GM19395 (cell line): ENCODE results near the gene BSDC1.
A peak's percentile ranks its signal among the peaks of the same experiment; 100 is the strongest.
"Not testable (repeated sequence)": the region's sequence is repeated elsewhere in the genome, so short reads cannot be mapped to it uniquely, and the experiment has no call there.

Experiments used
- ATAC-seq: cut with Tn5 transposase; IDR thresholded peaks from one replicate; pipeline ENCODE4 v1.9.1; 2021; ENCODE audit warnings: mild to moderate bottlenecking, moderate library complexity; ENCODE audit not compliant: unreplicated experiment

Gene BSDC1

DNA sequence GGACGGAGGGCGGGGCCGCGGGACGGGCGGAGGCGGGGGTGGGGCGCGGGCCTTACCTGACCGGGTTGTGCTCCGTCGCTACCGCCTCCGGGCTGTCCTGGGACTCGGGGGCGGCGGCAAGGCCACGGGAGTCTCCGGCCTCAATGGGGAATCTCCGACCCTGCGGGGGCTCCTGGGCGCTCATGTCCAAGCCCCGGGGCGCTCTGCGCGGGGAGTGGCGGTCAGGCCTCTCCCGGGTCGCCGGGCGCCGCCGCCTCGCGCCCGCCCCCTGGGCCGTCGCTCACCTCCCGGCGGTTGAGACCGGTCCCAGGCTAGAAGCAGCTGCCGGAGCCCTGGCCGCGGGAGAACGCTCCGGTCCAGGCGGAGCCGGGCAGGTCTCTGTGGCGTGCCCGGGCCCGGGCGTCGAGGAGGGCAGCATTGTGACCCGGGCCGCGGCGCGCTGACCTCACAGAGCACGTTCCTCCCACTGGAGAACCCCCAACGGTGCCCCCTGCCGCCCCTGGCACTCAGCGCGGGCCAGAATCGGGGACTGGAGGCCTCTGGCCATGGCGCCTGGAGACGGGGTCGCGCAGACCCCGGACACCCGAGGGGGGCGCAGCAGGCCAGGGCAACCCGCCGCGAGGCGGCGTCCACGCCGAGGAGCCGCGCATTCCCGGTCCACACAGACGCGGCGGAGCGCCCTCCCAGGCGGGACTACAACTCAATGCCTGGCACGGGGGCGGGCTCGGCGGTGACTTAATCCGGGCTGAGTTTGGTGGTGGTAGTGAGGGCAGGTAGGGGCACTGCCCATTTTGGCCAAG is 32.4 kb downstream of the BSDC1 start:
- ATAC-seq = no peak

DNA sequence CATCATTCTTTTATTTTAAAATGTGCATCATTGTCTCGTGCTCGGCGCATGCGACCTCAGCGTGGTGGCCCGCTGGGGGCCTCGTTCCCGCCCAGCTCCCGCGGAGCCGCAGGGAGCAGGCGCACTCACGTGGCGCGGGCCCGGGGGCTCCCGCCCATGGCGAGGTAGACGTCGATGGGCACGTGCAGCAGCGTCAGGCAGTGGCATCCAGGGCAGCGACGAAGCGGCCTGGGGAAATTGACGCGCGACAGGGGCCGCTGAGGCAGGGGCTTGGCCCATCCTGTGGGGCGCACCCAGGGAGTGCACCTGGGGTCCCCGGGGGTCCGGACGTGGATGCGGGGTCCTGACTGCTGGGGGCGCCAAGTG is 33.0 kb downstream of the BSDC1 start:
- no peak for ATAC-seq

DNA sequence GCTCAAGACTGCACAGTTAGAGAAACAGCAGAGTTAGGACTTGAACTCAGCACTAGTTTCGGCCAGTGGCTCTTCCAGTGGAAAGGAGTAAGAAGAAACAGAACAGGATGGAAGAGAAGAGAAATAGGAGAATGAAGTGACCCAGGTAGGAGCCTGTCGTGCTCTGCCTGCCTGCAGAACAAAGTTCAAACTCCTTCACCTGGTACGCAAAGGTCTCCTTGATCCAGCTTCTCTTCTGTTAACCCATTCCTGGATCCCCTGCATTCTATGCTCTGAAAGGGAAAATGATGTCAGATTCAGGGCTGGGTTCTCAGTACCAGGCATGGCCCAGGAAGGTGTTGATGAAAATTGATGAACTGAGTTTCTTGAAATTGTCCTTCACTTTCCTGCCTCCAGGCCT is 35.8 kb downstream of the BSDC1 start:
- ATAC-seq = no peak

DNA sequence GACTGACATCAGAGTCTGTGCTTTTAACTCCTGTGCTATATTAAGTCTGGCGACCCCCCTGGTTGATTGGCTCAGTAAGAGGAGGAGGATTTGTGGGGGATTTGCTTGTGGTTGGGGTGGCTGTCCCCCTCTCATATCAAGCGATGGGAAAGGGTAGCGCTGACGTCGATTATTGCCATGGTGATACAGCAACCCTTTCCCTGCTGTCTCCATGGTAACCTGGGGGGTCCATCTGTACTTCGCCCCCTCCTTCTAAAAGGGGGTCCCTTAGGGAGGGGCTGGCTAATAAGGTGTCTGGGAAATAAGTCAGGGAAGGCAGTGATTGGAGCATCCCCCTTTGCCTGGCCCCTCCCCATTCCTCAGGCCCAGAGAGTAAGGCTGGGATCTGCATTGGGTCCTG is 36.6 kb downstream of the BSDC1 start:
- ATAC-seq = no peak

DNA sequence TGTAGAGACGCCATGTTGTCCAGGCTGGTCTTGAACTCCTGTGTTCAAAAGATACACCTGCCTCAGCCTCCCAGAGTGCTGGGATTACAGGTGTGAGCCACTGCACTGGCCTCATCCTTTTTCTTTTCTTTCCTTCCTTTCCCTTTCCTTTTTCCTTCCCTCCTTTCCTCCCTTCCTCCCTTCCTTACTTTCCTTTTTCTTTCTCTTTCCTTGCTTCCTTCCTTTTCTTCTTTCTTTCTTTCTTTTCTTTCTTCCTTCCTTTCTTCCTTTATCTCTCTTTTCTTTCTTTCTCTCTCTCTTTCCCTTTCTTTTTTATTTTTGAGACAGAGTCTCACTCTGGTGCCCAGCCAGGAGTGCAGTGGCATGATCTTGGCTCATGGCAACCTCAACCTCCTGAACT is 37.8 kb downstream of the BSDC1 start:
- no peak for ATAC-seq

DNA sequence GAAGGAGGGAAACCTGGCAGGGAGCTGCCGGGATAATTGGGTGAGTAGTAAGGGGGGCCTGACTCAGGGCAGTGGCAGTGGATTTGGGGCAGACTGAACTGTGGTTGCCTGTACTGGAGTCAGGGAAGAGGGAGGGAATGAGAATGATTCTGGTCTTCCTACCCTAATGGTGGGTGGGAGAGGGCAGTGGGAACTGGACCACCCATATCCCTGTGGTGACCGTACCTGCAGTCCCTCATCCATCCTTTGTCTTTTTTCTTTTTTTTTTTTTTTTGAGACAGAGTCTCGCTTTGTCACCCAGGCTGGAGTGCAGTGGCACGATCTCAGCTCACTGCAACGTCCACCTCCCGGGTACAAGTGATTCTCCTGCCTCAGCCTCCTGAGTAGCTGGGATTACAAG is 38.5 kb downstream of the BSDC1 start:
- ATAC-seq = not testable (repeated sequence)

DNA sequence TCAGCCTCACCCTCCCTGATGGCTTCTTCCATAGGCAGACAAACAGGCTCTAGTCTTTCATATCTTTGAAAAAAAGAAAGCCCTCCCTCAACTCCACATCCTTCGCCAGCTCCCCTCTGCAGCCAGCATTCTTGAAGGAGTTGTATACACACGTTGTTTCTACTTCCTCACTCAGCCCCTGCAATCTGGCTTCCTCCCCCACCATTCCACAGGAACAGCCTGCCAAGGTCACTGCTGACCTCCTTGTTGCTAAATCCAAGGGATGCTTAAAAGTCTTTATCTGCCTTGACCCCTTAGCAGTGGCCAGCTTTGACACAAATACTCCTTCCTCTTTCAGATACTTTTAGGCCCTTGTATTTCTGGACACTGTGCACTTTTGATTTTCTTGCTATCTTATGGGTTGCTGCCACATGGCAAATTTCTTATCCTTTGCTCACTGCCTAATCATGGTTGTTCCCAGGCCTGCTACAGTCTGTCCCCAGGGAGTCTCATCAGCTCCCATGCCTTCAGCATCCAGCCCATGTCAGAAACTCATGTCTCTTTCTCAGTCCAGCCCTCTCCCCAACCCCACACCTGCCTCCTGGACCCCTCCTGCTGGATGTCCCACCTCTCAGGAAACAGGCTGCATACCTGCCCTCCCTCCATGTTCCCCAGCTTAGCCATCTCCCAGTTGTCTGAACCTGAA is 40.2 kb downstream of the BSDC1 start:
- ATAC-seq = no peak

DNA sequence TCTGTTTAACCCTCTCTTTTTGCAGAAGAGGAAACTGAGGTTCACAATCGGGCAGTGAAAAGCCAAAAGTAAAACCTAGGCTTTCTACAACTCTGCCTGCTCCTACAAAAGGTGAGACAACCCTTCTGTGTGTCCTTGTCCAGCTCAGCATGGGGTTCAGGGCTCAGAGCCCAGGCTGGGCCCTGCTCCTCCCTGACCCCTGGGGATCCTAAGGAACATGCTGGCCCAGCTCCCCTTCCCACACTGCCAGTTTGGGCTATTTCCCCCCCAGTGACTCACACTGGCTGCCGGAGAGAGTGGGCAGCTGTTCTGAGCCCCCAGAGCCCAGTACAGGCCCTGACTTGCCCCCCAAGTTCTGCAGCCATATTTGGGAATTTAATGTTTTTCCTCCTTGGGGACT is 40.8 kb downstream of the BSDC1 start:
- ATAC-seq = no peak

DNA sequence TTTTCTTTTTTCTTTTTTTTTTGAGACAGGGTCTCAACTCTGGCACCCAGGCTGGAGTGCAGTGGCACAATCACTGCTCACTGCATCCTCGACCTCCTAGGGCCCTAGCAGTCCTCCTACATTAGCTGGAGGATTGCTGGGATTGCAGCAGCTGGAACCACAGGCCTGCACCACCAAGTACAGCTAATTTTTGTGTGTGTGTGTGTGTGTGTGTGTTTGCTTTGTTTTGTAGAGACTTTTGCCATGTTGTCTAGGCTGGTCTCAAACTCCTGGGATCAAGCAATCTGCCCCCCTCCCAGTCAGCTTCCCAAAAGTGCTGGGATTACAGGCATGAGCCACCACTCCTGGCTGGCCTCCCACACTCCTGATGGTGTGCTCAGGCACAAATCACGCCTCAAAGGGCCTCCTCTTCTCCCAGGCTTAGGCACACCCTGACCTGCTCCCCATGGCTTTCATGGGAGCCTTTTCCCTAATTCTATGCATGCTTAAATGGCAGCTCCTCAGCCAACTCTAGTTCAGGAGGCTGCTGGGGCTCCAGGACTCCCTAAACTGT is 41.3 kb downstream of the BSDC1 start:
- no peak for ATAC-seq

DNA sequence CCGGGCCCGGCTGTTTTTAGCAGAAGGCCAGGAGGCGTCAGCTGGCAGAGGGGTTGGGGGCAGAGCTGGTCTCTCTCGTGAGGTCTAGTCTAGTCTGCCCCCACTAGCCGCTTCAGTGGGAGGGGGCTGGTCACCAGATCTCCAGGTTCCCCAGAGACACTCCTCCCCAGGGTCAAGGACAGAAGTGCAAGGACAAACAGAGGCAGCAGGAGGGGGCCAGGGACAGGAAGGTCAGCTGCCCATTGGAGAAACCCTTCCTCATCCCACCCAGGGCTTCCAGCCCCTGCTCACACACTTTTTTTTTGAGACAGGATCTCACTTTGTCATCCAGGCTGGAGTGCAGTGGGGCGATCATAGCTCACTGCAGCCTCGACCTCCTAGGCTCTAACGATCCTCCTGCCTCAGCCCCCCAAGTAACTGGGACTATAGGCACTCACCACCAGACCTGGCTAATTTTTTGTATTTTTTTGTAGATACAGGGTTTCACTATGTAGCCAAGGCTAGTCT is 41.9 kb downstream of the BSDC1 start:
- no peak for ATAC-seq

DNA sequence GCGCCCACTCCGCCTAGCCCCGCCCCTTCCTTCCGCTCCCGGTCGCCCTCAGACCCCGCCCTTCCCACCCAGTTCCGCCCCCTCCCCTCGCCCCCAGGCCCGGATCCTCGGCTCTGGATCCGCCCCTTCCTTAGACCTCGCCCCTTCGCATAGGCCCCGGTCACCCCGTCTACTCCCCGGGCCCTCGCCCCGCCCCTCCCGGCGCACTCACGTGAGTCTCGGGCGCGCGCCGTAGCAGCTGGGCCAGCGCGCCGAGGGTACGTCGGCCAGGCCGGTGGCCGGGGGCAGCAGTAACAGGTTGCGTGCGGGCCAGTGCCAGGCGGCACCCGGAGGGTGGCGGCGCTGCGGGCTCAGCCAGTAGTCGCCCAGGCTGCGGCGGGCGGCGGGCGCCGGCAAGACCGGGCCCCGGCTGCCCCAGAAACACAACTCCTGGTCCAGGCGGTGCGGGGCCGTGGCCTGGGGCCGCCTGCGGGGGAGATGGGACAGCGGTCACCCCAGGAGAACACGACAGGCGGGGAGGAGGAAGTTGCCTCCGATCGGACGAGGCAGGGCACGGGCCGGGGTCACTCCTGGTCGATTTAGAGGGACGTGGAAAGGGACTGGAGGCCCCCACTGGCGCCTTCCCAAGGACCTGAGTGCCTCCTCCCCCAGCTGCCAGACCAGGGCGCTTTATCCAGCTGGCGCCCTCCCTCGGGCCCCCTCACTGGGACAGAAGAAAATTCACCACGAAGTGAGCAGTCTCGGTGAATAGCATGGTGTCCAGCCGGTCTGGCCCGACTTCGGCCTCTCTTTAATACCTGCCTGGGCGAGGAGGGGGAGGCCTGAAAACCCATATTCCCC is 42.6 kb downstream of the BSDC1 start:
- peak; percentile 77 for ATAC-seq

DNA sequence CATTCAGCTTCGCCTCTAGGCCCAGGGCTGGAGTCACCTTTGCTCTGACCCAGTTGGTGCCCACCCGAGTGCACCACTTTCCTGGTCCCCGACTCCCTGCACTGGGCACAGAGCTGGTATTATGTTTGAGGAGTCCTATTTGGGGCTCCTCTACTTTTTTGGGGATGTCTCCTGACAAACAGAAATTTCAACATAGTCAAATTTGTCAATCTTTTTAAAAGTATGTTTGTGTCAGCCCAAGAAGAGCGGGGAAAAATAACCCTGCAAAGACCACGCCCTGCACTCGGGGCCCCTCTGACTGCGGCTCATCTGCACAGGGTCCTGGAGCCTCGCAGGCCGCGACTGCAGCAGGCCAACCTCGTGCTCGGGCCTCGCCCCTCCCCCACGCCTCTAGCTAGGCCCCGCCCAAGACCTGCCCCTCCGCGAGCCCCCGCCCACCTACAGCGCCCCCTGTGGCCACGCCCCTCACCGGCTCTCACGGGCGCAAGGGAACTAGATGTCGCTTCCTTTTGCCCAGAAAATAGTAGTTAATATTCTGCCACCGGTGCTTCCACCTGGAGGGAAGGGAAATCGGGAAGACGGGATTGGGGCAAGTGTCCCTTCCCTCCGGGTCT is 43.3 kb downstream of the BSDC1 start:
- ATAC-seq = peak; percentile 38

DNA sequence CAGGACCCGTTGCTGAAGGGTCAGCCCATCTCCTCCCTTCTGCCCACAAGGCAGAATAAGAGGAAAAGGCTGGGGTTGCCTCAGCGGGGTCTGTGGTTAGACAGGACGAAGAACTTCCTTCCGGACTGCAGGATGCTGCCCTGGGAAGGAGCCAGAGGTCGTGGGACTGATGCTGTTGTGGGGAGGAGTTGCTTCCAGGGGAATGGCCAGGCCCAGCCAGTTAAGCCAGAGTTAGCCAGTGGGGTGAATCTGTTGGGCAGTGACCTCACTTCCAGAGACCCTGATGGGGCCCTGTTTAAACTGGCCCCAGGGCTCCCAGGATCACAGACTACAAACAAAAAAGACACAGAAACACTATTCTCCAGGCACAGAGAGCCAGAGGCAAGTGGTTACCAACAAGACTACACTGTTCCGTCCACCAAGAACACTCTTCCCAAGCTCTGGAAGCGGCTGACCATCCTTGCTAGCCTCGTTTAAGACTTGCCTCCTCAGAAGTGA is 45.0 kb downstream of the BSDC1 start:
- no peak for ATAC-seq

DNA sequence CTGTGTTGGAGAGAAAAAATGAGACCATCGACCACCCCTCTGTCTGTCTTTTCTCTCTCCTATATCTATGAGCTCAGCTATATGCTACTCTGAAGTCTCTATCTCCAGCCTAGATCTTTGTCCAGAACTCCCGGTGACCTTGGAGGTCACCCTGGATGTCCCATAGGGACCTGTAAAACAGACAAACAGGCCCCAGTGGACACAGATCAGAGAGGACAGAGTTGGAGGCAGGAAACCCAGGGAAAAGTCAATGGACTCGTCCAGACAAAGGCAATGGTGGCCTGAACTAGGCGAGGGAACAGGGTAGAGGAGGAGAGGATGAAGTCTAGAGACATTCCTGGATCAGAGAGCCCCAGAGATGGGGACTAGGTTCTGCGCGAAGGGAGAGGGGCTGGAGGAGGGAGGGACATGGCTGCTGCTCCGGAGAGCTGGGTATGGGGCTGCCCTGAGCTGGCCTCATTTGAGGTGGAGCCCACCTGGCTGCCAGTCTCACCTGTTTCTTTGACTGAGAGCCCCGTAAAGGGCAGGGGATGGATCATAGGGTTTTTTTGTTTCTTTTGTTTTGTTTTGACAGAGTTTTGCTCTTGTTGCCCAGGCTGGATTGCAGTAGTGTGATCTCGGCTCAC is 47.6 kb downstream of the BSDC1 start:
- no peak for ATAC-seq

DNA sequence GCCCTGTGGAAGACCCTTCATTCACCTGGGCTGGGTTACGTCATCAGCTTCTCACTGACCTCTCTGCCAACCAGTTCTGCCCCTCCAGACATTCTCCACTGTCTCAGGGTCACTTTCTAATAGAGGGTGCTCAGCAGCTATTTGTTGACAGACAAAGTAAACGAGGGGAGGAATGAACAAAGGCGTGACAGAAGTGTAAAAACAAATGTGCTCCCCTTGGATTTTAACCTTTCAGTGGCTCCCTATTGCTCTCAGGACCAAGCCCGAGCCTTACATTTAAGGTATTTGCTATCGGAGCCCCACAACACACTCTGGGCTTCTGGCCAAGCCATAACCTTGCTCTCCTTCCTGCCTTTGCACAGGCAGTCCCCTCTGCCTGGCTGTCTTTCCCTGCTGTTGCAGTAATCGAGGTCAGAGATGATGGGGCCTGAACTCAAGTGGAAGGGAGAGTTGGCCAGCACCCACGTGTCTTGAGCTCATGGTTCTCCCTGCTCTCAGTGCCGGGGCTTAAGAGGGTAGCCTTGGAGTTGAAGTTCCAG is 48.9 kb downstream of the BSDC1 start:
- ATAC-seq = no peak

DNA sequence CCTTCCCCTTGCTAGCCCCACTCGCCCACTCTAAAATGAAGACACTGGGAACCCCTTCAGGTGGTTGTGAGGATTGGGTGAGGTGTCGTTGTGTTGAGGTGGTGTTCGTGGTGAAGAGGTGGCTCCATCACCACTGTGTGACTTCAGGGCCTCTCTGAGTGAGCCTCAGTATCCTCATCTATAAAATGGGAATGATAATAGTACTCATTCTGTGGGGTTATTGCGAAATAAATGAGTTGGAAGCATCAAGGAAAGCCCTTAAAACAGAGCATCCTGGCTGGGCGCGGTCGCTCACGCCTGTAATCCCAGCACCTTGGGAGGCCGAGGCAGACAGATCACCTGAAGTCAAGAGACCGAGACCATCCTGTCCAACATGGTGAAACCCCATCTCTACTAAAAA is 51.5 kb downstream of the BSDC1 start:
- no peak for ATAC-seq

DNA sequence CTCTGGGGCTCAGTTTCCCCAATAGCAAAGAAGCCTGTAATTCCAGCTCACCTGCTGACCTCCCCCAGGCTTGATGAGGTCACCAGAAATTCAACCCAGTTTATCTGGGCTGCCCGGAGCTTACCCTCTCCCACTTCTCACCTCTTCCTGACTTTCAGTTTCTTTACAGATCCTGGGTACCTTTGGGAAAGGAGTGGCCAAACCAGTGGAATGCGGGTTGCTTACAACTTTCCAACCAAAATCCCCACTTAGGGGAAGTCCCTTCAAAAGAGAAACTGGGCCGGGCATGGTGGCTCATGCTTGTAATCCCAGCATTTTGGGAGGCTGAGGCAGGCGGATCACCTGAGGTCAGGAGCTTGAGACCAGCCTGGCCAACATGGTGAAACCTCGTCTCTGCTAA is 52.3 kb downstream of the BSDC1 start:
- no peak for ATAC-seq

DNA sequence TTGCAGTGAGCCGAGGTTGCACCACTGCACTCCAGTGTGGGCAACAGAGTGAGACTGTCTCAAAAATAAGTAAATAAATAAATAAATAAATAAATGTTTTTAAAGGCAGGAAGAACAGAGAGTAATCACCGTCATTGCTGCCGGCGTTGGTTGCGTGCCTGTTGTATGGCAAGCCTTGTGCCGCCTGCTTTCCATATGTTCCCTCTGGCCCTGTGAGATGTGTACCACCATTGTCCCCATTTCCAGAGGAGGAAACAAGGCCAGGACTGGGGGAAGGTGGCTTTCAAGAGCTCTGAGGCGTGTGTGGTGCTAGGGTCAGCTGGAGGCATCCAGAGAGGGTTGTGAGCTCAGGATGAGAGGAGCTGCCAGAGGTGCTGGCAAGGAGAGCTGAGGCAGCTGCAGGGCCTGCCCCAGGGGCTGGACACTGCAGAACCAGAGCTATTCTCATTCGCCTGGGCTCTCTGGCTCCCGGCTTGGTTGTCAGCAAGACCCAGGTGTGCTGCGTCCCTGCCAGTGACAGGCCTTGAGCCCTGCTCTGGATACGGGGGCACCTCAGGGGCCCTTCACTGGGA is 53.0 kb downstream of the BSDC1 start:
- ATAC-seq = no peak

DNA sequence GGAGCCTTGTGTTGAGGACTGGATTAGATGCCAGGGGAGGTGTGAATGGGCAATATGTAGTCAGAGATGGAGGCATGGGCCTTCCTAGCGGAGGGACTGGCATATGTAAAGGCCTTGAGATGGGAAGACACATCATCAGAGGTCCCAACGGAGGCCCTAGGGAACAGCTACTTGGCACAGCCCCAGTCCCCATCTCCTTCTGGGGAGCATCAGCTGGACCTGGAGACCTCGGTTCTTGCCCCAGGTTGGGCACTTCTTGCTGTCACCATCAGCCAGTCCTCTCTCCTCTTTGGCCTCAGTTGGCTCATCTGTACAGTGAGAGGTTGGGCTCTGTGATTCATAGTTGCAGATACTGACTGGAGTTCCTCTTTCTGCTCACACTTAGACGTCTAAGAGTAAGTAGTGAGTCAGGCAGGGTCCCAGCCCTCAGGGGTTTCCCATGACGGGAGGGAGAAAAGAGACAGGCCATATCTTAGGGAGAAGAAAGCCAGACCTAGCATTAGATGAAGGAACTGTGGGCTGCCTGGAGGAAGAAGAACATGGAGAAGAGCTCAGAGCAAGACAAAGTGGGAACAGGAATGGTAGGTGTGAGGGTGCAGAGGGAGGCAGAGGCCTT is 54.8 kb downstream of the BSDC1 start:
- ATAC-seq = no peak
